Hematopoietic multipotent progenitor cell treated with erythropoietin and hydrocortisone succinate and interleukin-3 and kit ligand, for 15 days (in vitro differentiated cells): ENCODE measurements around the gene PEX12.
"Not testable (repeated sequence)": the region's sequence is repeated elsewhere in the genome, so short reads cannot be mapped to it uniquely, and the experiment has no call there.

Experiments
- DNase-seq: peaks from one replicate; pipeline ENCODE4 v3.0.0-alpha.2; 2015; ENCODE audit warnings: low spot score

The PEX12 gene

GRCh38 chr17:35577830-35578196 is 558 bp downstream of the PEX12 start:
- DNase-seq = no peak

GRCh38 chr17:35575759-35576158 is 2.6 kb downstream of the PEX12 start:
- DNase-seq = no peak

DNA sequence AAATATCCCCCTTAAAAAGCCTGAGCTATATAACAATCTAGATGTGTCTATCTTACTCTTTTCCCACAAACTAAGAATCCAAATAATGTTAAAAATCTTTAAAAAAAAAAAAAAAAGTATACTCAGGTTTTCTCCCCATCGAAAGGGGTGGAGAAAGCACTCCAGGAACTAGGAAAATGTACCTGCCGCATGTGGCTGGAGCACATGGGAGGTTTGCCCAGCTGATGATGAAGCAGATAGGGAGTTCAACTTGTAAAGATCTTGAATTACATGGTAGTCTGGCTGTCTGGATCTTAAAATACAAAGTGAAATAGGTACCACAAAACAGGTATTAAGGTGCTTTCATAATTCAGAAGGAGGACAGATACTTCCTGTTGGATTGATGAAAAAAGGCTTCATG is 9.0 kb downstream of the PEX12 start:
- no peak for DNase-seq

DNA sequence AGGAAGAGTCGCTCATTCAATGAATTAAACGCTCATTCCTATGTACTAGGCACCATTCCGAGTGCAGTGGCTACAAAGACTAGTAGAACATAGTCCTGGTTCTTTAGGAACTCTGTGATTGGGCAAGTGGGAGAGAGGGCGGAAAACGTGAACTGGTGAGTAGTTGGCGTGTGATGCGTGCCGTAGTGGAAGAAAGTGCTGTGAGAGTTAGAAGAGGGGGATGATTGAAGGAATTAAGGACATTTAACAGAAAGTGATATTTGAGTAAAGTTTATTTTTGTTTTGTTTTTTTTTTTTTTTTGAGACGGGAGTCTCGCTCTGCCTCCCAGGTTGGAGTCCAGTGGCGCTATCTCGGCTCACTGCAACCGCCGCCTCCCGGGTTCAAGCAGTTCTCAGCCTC is 9.8 kb downstream of the PEX12 start:
- peak; percentile 47 for DNase-seq

- DNase-seq = no peak
Observed at GRCh38 chr17:35566968-35567367, 11.4 kb downstream of the PEX12 start.

GRCh38 chr17:35563181-35563580 is 15.2 kb downstream of the PEX12 start:
- DNase-seq = not testable (repeated sequence)

DNA sequence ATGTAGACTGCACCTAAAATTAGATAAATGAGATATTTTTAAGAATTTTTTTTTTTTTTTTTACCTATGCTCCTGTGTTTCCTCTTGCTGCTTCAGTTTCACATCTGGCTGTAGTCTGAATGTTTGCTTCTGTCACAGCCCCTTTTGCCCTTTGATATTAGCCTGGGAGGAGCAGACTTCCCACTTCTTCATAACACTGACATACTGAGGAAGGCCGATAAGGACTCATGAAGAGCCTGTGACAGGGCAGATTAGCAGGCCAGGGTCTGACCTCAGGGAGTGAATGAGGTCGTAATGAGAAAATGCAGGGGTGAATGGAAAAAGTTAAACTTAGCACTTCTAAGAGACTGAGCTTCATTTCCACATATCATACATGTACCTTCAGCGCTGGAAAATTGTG is 17.7 kb downstream of the PEX12 start, which contains the start of gene SLFN14:
Gene SLFN14, minus strand, starts transcription at position 117 of the 400 bp plus-strand sequence. CDS start 2,757 bp downstream, outside the sequence.
- peak; percentile 98 for DNase-seq

- DNase-seq = peak; percentile 59
Observed at GRCh38 chr17:35559495-35560210, 18.7 kb downstream of the PEX12 start.

GRCh38 chr17:35557353-35557752 is 21.0 kb downstream of the PEX12 start:
- DNase-seq = peak; percentile 44

- peak; percentile 52 for DNase-seq
Observed at GRCh38 chr17:35555691-35556090, 22.7 kb downstream of the PEX12 start.

GRCh38 chr17:35554668-35555067 is 23.7 kb downstream of the PEX12 start:
- DNase-seq = no peak

DNA sequence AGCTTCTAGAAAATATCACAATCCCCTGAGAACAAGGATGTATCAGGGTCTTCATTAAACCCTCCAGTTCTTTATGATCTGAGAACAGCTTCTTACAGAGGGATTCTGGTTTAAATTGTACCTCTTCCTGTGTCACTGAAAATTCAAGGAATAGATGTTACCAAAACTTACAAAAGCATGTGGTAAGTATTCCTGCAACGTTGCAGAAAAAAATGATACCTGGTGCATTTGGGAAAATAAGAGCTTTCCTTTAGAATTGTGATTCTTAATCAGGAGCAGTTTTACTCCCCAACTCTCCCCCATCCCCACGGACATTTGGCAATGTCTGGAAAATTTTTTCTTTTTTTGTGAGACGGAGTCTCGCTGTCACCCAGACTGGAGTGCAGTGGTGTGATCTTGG is 25.1 kb downstream of the PEX12 start:
- no peak for DNase-seq

DNA sequence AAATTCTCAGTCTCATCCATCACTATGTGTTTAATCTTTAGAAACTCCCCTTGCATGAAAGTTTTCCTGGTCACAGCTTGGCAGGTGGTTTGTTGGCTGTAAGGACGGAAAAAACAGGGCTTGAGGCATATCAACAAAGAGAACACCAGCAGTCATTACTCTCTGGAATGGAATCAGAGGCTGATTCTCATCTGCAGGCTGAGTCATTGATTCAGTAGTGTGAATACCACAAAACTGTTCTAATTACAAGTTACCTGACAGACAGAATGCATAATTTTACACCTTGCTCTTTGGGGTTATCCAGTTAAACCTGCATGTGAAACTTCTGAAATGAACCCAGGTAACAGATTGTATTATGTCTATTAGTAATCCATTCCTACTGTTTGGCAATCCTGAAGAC is 29.4 kb downstream of the PEX12 start:
- no peak for DNase-seq

DNA sequence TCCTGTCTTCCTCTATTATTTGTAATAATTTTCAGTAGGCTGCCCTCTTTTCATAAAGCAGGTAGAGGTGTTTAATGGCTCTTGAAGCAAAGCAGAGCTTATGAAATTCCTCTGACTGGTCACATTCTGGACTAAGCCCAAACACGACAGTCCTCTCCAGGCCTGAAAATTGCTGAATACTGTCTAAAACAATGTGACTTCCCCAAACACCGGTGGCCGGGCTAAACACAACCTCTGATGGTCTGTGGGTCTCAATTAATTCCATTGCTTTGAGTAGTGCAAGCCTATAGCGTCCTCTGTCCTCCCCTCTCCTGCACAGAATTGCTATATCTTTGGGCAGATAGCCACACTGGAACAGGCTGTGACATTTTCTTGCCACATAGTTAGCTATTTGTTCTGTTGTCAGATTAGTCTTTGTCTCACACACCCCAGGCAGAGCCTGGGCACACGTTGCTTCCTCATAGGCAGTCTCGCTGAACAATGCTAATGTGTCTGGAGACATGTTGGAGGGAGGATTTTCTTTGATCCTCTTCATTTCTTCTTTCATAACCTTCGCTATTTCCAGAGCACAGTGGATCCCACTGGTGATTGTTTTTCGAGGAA is 30.1 kb downstream of the PEX12 start:
- DNase-seq = no peak

DNA sequence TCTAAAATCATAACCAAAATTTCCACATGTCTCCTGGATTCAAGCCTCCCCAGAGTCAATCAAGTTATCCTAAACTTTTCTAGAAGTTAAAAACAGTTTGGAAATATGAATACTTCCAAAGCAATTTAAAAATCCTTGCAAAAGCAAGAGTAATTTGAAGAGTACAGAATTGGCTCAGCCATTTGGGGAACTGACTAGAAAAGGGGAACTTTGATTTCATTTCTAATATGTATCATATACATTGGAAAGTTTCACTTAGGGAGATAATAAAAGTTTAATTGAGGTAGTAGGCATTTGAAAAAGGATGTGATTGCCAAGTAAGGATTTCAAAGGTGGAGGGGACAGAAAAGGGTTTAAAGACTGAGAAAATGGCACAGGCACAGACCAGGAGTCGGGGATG is 31.9 kb downstream of the PEX12 start:
- DNase-seq = no peak

DNA sequence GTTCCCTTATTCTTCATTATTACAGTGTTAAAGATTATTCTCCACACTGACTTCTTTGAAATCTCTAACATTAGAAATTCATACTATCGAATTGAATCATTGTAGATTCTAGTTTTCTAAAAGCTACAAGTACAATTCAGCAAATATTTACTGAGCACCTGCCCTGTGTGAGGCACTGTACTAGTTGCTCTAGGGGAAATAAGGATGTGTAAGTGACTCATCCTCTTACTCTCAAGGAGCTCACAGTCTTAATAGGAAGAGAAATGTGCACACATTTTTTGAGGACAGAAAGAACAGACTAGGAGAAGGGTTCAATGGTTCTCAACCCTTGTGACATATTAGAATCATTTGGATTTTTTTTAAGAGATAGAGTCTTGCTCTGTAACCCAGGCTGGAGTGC is 33.2 kb downstream of the PEX12 start:
- DNase-seq = no peak

- DNase-seq = no peak
Observed at GRCh38 chr17:35543856-35544255, 34.5 kb downstream of the PEX12 start.

DNA sequence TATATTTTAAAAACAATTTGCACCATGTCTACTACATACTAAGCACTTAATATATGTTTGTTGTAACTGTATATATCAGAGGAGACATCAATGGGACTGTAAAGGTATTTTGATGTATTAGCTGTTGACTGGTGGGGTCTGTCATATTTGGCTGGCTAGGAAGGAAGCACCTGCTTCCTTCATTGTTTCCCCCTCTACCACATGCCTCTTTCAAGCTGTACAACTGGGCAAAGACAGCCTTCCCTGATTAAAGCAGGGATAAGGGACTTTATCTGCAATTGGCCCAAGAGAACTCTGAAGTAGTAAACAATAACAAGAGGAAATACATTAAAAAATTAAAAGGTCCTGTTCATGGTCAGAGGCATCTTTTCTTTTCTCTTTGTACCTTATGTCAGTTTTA is 35.4 kb downstream of the PEX12 start:
- DNase-seq = no peak

- no peak for DNase-seq
Observed at GRCh38 chr17:35541434-35541833, 36.9 kb downstream of the PEX12 start.

GRCh38 chr17:35540589-35541404 is 37.6 kb downstream of the PEX12 start:
- DNase-seq = peak; percentile 72

GRCh38 chr17:35539659-35540026 is 38.7 kb downstream of the PEX12 start:
- no peak for DNase-seq

GRCh38 chr17:35537601-35538141 is 40.7 kb downstream of the PEX12 start, which contains the start of gene SLFN12L:
SLFN12L (minus strand) TSS chr17:35537678; CDS start chr17:35522364, 15,314 bp downstream.
- no peak for DNase-seq
